Islet of Langerhans (tissue), 1 donor: Measurements from ENCODE around the gene LATS2.

ENCODE experiments used
- FAIRE-seq: peaks from one replicate; lab custom pipeline; 2011; peaks lifted over from hg19 to GRCh38; lab: Jason Lieb, UNC

Gene LATS2

GRCh38 chr13:21014502-21015170, 46.8 kb downstream of the LATS2 start:
- no peak for FAIRE-seq

- FAIRE-seq: no peak
Observed at GRCh38 chr13:21014139-21014501, 47.3 kb downstream of the LATS2 start.

GRCh38 chr13:21013682-21014038, 47.7 kb downstream of the LATS2 start:
- FAIRE-seq: no peak

GRCh38 chr13:21012841-21013681, 48.3 kb downstream of the LATS2 start:
- FAIRE-seq: no peak

- FAIRE-seq: no peak
Observed at GRCh38 chr13:21012211-21012610, 49.2 kb downstream of the LATS2 start.

- no peak for FAIRE-seq
Observed at GRCh38 chr13:21011378-21011777, 50.0 kb downstream of the LATS2 start.

GRCh38 chr13:21010621-21011020, 50.8 kb downstream of the LATS2 start:
- no peak for FAIRE-seq

- no peak for FAIRE-seq
Observed at GRCh38 chr13:21009036-21009435, 52.4 kb downstream of the LATS2 start.

- FAIRE-seq: no peak
Observed at GRCh38 chr13:21008026-21008425, 53.4 kb downstream of the LATS2 start.

GRCh38 chr13:21006141-21007005, 55.0 kb downstream of the LATS2 start:
- no peak for FAIRE-seq

GRCh38 chr13:21005193-21005592, 56.2 kb downstream of the LATS2 start:
- no peak for FAIRE-seq

- no peak for FAIRE-seq
Observed at GRCh38 chr13:21001471-21001870, 59.9 kb downstream of the LATS2 start.

GRCh38 chr13:21000647-21001046, 60.7 kb downstream of the LATS2 start:
- peak; percentile 64 for FAIRE-seq

GRCh38 chr13:20998649-20999415, 62.6 kb downstream of the LATS2 start:
- FAIRE-seq: no peak

- no peak for FAIRE-seq
Observed at GRCh38 chr13:20997301-20998161, 63.9 kb downstream of the LATS2 start.

GRCh38 chr13:20995245-20995838, 66.0 kb downstream of the LATS2 start:
- FAIRE-seq: no peak

GRCh38 chr13:20994441-20994821, 67.0 kb downstream of the LATS2 start:
- FAIRE-seq: no peak

GRCh38 chr13:20993661-20994440, 67.5 kb downstream of the LATS2 start:
- no peak for FAIRE-seq

GRCh38 chr13:20993211-20993610, 68.2 kb downstream of the LATS2 start:
- FAIRE-seq: no peak
